HL-60/S4 treated with phorbol 12-myristate 13-acetate at 8.2 ng/mL for 4 days and 3 days (cell line): ENCODE data around the gene SCYGR7.

Experiments
- in situ Hi-C: fragments of 300-500 bp; cut with MboI; formaldehyde crosslinking; loops from 2 replicates; pipeline ENCODE4 v1.15.0; 2022; ENCODE audit warnings: low sequenced_read_pairs

The SCYGR7 gene

GRCh38 chr2:227756261-227756660 lies 28.1 kb downstream of the SCYGR7 start:
- in situ Hi-C loops = loop anchor here (25.0 kb wide), 1 partner anchor 619 kb away; no protein-coding TSS in a partner anchor

- in situ Hi-C loops = loop anchor here (25.0 kb wide), 1 partner anchor 622 kb away; no protein-coding TSS in a partner anchor
Observed at GRCh38 chr2:227759411-227760118, 31.4 kb downstream of the SCYGR7 start.

DNA sequence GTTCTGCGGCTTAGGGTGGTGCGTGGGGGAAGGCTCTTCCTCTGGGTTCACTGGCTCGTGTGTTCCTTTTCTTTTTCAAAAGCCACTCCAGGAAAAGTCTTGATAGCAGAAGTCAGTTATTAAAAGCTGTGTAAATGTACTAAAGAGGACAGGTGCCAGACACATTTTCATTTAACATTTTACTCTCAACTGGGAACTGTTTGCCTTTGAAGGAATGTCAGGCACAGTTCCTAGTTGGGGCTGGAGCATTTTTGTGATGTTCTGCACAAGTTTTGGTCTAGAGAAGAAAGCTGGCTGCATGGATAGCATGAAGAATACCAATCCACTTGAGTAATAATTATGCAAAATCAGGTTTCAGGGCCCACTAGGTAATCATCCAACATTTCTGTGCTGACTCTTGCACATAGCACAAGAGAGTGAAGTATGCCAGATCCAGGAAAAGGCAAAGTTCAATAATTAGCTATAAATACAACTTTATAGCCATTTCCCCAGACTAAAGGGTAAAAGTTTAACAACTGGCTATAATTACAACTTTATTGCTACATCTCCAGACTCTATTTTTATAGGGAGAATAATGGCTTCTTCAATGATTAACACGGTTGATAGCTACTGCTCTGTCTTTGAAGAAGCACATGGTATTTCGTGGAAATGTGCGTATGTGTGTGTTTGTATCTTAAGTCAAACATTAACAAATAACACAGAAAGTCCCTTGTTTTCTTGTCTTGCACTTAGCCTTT lies 33.8 kb downstream of the SCYGR7 start:
- in situ Hi-C loops = loop anchor here (25.0 kb wide), 1 partner anchor 625 kb away; no protein-coding TSS in a partner anchor

- in situ Hi-C loops = loop anchor here (25.0 kb wide), 1 partner anchor 629 kb away; no protein-coding TSS in a partner anchor
Observed at GRCh38 chr2:227765788-227766372, 37.7 kb downstream of the SCYGR7 start.

GRCh38 chr2:227766373-227766883 lies 38.3 kb downstream of the SCYGR7 start:
- in situ Hi-C loops = loop anchor here (25.0 kb wide), 1 partner anchor 629 kb away; no protein-coding TSS in a partner anchor

DNA sequence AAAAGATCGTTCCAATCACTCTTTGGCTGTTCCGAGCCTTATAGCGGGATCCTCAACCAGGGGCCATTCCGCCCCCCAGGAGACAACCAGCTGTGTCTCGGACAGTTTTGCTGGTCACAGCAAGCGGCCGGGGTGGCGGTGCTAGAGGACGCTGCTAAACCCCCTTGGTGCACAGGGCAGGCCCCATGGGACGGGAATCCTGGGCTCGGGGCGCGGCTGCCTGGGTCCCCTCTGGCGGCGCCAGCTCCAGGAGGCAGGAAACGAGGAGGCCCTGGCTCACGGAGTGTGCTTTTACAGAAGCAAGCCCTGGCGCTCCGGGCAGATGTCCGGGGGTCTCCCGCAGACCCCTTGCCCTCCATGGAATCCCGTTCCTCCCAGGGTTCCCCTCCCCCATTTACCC lies 39.7 kb downstream of the SCYGR7 start:
- in situ Hi-C loops = loop anchor here (25.0 kb wide), 1 partner anchor 631 kb away; no protein-coding TSS in a partner anchor

DNA sequence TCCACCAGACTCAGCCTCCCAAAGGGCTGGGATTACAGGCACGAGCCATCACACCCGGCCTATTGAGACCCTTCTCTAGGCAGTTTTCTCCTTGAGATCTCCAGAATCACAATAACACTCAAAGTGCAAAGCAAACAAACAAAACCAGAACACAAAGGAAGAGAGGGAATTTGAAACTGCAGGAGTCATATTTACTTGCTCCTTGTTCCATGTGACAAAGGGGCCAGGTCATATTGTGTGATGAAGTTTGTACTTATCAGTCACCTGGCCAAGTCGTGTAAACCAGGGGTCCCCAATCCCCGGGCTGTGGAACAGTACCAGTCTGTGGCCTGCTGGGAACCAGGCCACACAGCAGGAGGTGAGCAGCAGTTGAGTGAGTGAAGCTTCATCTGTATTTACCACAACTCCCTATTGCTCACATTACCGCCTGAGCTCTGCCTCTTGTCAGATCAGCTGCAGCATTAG lies 44.1 kb downstream of the SCYGR7 start:
- in situ Hi-C loops = loop anchor here (25.0 kb wide), 1 partner anchor 635 kb away; no protein-coding TSS in a partner anchor

DNA sequence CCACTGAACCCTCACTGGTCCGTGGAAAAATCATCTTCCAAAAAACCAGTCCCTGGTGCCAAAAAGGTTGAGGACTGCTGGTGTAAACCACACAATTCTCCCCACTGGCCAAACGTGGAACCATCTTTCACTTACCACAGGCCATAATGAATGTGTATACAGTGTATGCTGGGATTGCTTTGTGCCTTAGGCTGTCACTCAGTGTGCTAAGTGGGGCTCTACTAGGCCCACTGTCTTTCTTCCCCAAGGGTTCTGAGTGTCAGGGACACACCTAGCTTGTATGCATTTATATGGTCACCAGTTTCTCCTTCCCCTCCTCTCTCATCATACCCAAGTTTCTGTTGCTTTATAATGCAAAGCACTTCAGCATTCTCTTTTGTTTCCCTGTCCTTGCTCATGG lies 44.8 kb downstream of the SCYGR7 start:
- in situ Hi-C loops = loop anchor here (25.0 kb wide), 1 partner anchor 636 kb away; no protein-coding TSS in a partner anchor

DNA sequence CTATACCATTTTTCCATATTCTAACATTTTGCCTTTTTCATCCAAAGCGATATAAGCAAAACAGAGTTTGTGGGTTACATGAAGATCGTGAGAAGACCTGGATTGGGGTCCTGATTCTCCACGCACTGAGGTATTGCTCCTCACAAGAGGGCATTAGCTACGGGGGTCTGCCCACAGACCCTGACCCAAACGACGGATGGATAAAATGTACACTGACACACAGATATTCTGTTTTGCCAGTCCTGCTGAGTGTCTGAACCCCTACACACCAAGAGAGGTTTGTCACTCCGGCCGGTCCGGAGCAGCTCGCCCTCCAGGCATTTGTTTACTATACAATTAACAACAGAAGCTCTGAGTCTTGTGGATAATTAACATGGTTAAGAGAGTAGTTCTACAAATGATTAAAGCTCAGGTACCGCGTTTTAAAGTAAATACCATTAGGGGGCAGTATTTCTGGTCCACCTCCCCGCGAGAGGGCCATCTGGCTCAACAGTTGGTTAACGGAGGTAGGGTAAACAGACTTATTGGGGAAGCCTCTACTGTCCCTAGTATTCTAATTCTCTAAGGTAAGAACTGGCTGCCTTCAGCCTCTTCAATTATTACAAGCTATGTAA lies 46.0 kb downstream of the SCYGR7 start:
- in situ Hi-C loops = loop anchor here (25.0 kb wide), 1 partner anchor 637 kb away; no protein-coding TSS in a partner anchor

GRCh38 chr2:227774895-227775842 lies 47.0 kb downstream of the SCYGR7 start:
- in situ Hi-C loops = loop anchor here (25.0 kb wide), 1 partner anchor 638 kb away; no protein-coding TSS in a partner anchor
